ENCODE measurements around the gene PCDHGA4.
A peak's percentile ranks its signal among the peaks of the same experiment; 100 is the strongest.

Gene PCDHGA4

GRCh38 chr5:141349917-141350619 is 4.8 kb upstream of the PCDHGA4 start, which contains the start of gene PCDHGB1:
Gene PCDHGB1, plus strand, starts transcription at chr5:141350099. Its CDS starts 162 bp downstream, at chr5:141350261.
- peak; percentile 58 for DNase-seq (ENCODE audit: insufficient read length, low spot score)
- peak; percentile 45 for FAIRE-seq

GRCh38 chr5:141351591-141351990 is 3.2 kb upstream of the PCDHGA4 start:
- FAIRE-seq (no peak), DNase-seq (ENCODE audit: insufficient read length, low spot score) (no peak)
- TF ChIP-seq POLR2A (IDR thresholded peaks at IDR 0.05; ENCODE audit: low read depth, low read length), result no peak
- TF ChIP-seq POU2F2 (IDR thresholded peaks at IDR 0.05; ENCODE audit: low read depth, low read length), result no peak
- no peak for TF ChIP-seq SPI1 (IDR thresholded peaks at IDR 0.05; ENCODE audit: low read depth, low read length)
- no peak for TF ChIP-seq PAX5 (IDR thresholded peaks at IDR 0.05; ENCODE audit: insufficient read depth, low read length, severe bottlenecking)
- no peak for TF ChIP-seq TAF1 (IDR thresholded peaks at IDR 0.05; ENCODE audit: low read depth, low read length)

More at GRCh38 chr5:141349917-141350619, 4.8 kb upstream of the PCDHGA4 start, which contains the start of gene PCDHGB1:
- TF ChIP-seq POU2F2 (IDR thresholded peaks at IDR 0.05; ENCODE audit: low read depth, low read length) (no peak), PAX5 (IDR thresholded peaks at IDR 0.05; ENCODE audit: insufficient read depth, low read length, severe bottlenecking) (no peak), POLR2A (IDR thresholded peaks at IDR 0.05; ENCODE audit: low read depth, low read length) (no peak), POLR2AphosphoS5 (IDR thresholded peaks at IDR 0.05; ENCODE audit: low read depth, low read length) (no peak), SPI1 (IDR thresholded peaks at IDR 0.05; ENCODE audit: low read depth, low read length) (no peak), TAF1 (IDR thresholded peaks at IDR 0.05; ENCODE audit: low read depth, low read length) (no peak)

GRCh38 chr5:141355641-141356040 is 820 bp downstream of the PCDHGA4 start:
- FAIRE-seq (no peak), DNase-seq (ENCODE audit: insufficient read length, low spot score) (no peak)
- TF ChIP-seq PAX5 (IDR thresholded peaks at IDR 0.05; ENCODE audit: insufficient read depth, low read length, severe bottlenecking) (no peak), POU2F2 (IDR thresholded peaks at IDR 0.05; ENCODE audit: low read depth, low read length) (no peak), POLR2AphosphoS5 (IDR thresholded peaks at IDR 0.05; ENCODE audit: low read depth, low read length) (no peak), POLR2A (IDR thresholded peaks at IDR 0.05; ENCODE audit: low read depth, low read length) (no peak), TAF1 (IDR thresholded peaks at IDR 0.05; ENCODE audit: low read depth, low read length) (no peak), SPI1 (IDR thresholded peaks at IDR 0.05; ENCODE audit: low read depth, low read length) (no peak)

GRCh38 chr5:141356133-141356532 is 1.3 kb downstream of the PCDHGA4 start:
- DNase-seq (ENCODE audit: insufficient read length, low spot score), result no peak
- FAIRE-seq, result no peak
- TF ChIP-seq POU2F2 (IDR thresholded peaks at IDR 0.05; ENCODE audit: low read depth, low read length), result no peak
- TF ChIP-seq PAX5 (IDR thresholded peaks at IDR 0.05; ENCODE audit: insufficient read depth, low read length, severe bottlenecking), result no peak
- TF ChIP-seq POLR2A (IDR thresholded peaks at IDR 0.05; ENCODE audit: low read depth, low read length), result no peak

GRCh38 chr5:141356950-141357349 is 2.1 kb downstream of the PCDHGA4 start:
- TF ChIP-seq POLR2A (IDR thresholded peaks at IDR 0.05; ENCODE audit: low read depth, low read length) (no peak), PAX5 (IDR thresholded peaks at IDR 0.05; ENCODE audit: insufficient read depth, low read length, severe bottlenecking) (no peak), POU2F2 (IDR thresholded peaks at IDR 0.05; ENCODE audit: low read depth, low read length) (no peak), SPI1 (IDR thresholded peaks at IDR 0.05; ENCODE audit: low read depth, low read length) (no peak), TAF1 (IDR thresholded peaks at IDR 0.05; ENCODE audit: low read depth, low read length) (no peak), POLR2AphosphoS5 (IDR thresholded peaks at IDR 0.05; ENCODE audit: low read depth, low read length) (no peak)
- FAIRE-seq, result no peak
- no peak for DNase-seq (ENCODE audit: insufficient read length, low spot score)

GRCh38 chr5:141359790-141360426 is 5.1 kb downstream of the PCDHGA4 start, which contains the start of gene PCDHGB2:
Gene PCDHGB2, plus strand, starts transcription at chr5:141359994. Its CDS starts 142 bp downstream, at chr5:141360136.
- TF ChIP-seq POU2F2 (IDR thresholded peaks at IDR 0.05; ENCODE audit: low read depth, low read length) (no peak), POLR2AphosphoS5 (IDR thresholded peaks at IDR 0.05; ENCODE audit: low read depth, low read length) (no peak), SPI1 (IDR thresholded peaks at IDR 0.05; ENCODE audit: low read depth, low read length) (no peak), POLR2A (IDR thresholded peaks at IDR 0.05; ENCODE audit: low read depth, low read length) (no peak), TAF1 (IDR thresholded peaks at IDR 0.05; ENCODE audit: low read depth, low read length) (no peak), PAX5 (IDR thresholded peaks at IDR 0.05; ENCODE audit: insufficient read depth, low read length, severe bottlenecking) (no peak)
- FAIRE-seq, result peak; percentile 16
- DNase-seq (ENCODE audit: insufficient read length, low spot score), result peak; percentile 42

GRCh38 chr5:141360685-141361084 is 5.9 kb downstream of the PCDHGA4 start:
- TF ChIP-seq PAX5 (IDR thresholded peaks at IDR 0.05; ENCODE audit: insufficient read depth, low read length, severe bottlenecking) (no peak), TAF1 (IDR thresholded peaks at IDR 0.05; ENCODE audit: low read depth, low read length) (no peak), POLR2AphosphoS5 (IDR thresholded peaks at IDR 0.05; ENCODE audit: low read depth, low read length) (no peak), POLR2A (IDR thresholded peaks at IDR 0.05; ENCODE audit: low read depth, low read length) (no peak), POU2F2 (IDR thresholded peaks at IDR 0.05; ENCODE audit: low read depth, low read length) (no peak), SPI1 (IDR thresholded peaks at IDR 0.05; ENCODE audit: low read depth, low read length) (no peak)
- DNase-seq (ENCODE audit: insufficient read length, low spot score) (no peak), FAIRE-seq (no peak)

GRCh38 chr5:141362719-141363118 is 7.9 kb downstream of the PCDHGA4 start:
- FAIRE-seq, result no peak
- TF ChIP-seq TAF1 (IDR thresholded peaks at IDR 0.05; ENCODE audit: low read depth, low read length) (no peak), POLR2AphosphoS5 (IDR thresholded peaks at IDR 0.05; ENCODE audit: low read depth, low read length) (no peak), POU2F2 (IDR thresholded peaks at IDR 0.05; ENCODE audit: low read depth, low read length) (no peak), SPI1 (IDR thresholded peaks at IDR 0.05; ENCODE audit: low read depth, low read length) (no peak), PAX5 (IDR thresholded peaks at IDR 0.05; ENCODE audit: insufficient read depth, low read length, severe bottlenecking) (no peak), POLR2A (IDR thresholded peaks at IDR 0.05; ENCODE audit: low read depth, low read length) (no peak)
- no peak for DNase-seq (ENCODE audit: insufficient read length, low spot score)

GRCh38 chr5:141363952-141364660 is 9.3 kb downstream of the PCDHGA4 start, which contains the start of gene PCDHGA5:
Gene PCDHGA5, plus strand, starts transcription at chr5:141364162. Its CDS starts 169 bp downstream, at chr5:141364331.
- DNase-seq (ENCODE audit: insufficient read length, low spot score) (no peak), FAIRE-seq (no peak)
- TF ChIP-seq TAF1 (IDR thresholded peaks at IDR 0.05; ENCODE audit: low read depth, low read length) (no peak), POLR2A (IDR thresholded peaks at IDR 0.05; ENCODE audit: low read depth, low read length) (no peak), PAX5 (IDR thresholded peaks at IDR 0.05; ENCODE audit: insufficient read depth, low read length, severe bottlenecking) (no peak), POLR2AphosphoS5 (IDR thresholded peaks at IDR 0.05; ENCODE audit: low read depth, low read length) (no peak), SPI1 (IDR thresholded peaks at IDR 0.05; ENCODE audit: low read depth, low read length) (no peak), POU2F2 (IDR thresholded peaks at IDR 0.05; ENCODE audit: low read depth, low read length) (no peak)

Data from GM12891 (cell line).